ENCODE data around the gene CLSTN3. TPM values are rescaled to one million over a fixed set of nuclear protein-coding genes. Genes with fewer than 3 reads are reported as not detected.
A peak's percentile ranks its signal among the peaks of the same experiment; 100 is the strongest.
"Not testable (repeated sequence)": the region's sequence is repeated elsewhere in the genome, so short reads cannot be mapped to it uniquely, and the experiment has no call there.

Gene CLSTN3
- total and polyA plus RNA-seq, 2 donors = 16.5 to 25.3 TPM

DNA sequence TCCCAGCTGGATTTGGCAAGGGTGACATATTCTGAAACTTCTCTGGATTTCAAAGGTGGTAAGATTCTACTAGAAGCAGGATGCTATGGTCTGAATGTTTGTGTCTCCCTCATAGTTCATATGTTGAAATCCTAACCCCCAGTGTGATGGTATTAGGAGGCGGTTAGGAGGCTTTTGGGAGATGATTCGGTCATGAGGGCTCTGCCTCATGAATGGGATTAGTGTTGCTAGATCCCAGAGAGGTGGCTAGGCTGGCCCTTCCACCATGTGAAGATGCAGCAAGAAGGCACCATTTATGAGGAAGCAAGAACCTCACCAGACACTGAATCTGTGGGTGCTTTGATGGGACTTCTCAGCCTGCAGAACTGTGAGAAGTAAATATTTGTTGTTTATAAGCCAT lies 48.3 kb downstream of the CLSTN3 start:
- no peak overlapping the region for H3K4me3 ChIP-seq (ENCODE audit: low read length in 2 of 2)
- no peaks in the 10 kb centered on the region for H3K4me1 ChIP-seq (ENCODE audit: control insufficient read depth in 2 of 2, insufficient read depth in 2 of 2, low read length in 2 of 2)
- 98% methylated on average over 2 of the region's 2 CpGs for WGBS

DNA sequence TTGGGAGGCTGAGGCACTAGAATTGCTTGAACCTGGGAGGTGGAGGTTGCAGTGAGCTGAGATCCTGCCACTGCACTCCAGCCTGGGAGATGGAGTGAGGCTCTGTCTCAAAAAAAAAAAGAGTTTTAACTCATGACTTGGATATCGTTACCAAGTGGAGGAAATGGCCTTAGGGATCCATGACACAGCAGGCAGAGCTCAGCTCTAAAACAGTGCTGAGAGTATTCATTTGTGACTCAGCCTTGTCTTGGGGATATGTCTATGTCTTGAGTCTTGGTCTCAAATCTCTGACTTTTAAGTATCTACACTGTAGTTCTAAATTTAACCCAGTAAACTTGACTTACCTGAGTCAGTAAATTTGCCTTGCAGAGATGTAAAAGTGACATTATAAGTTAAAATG lies 50.5 kb downstream of the CLSTN3 start:
- no peak overlapping the region for H3K27ac ChIP-seq (ENCODE audit: low read depth in 1 of 2, low read length in 1 of 2)
- WGBS = 95% methylated on average over 1 of the region's 1 CpG

More for the DNA sequence above, 48.3 kb downstream of the CLSTN3 start:
- Histone ChIP-seq H3K27ac (ENCODE audit: low read depth in 1 of 2, low read length in 1 of 2) (no peak overlapping the region), H3K27me3 (ENCODE audit: control insufficient read depth in 2 of 2, insufficient read depth in 1 of 2, low read length in 1 of 2) (no peaks in the 10 kb centered on the region), H3K36me3 (ENCODE audit: control insufficient read depth in 2 of 2, insufficient read depth in 2 of 2, low read length in 1 of 2) (no peaks in the 10 kb centered on the region), H3K9me3 (ENCODE audit: control insufficient read depth in 2 of 2, insufficient read depth in 1 of 2, low read length in 1 of 2) (no peaks in the 10 kb centered on the region)
- DNase-seq (ENCODE audit: low read depth in 6 of 9, low spot score in 9 of 9) = no peak

GRCh38 chr12:7186058-7186457 lies 55.9 kb downstream of the CLSTN3 start:
- not testable (repeated sequence) for H3K27me3 ChIP-seq (ENCODE audit: control insufficient read depth in 2 of 2, insufficient read depth in 1 of 2, low read length in 1 of 2); H3K9me3 ChIP-seq (ENCODE audit: control insufficient read depth in 2 of 2, insufficient read depth in 1 of 2, low read length in 1 of 2); H3K36me3 ChIP-seq (ENCODE audit: control insufficient read depth in 2 of 2, insufficient read depth in 2 of 2, low read length in 1 of 2); H3K4me3 ChIP-seq (ENCODE audit: low read length in 2 of 2); DNase-seq (ENCODE audit: low read depth in 6 of 9, low spot score in 9 of 9); H3K27ac ChIP-seq (ENCODE audit: low read depth in 1 of 2, low read length in 1 of 2)
- H3K4me1 ChIP-seq (ENCODE audit: control insufficient read depth in 2 of 2, insufficient read depth in 2 of 2, low read length in 2 of 2) = peaks cover 11 to 21% of the 10 kb centered on the region in 2 donors
- 49% methylated on average over 2 of the region's 2 CpGs for WGBS

More for the DNA sequence above, 50.5 kb downstream of the CLSTN3 start:
- DNase-seq (ENCODE audit: low read depth in 6 of 9, low spot score in 9 of 9) = no peak
- H3K9me3 ChIP-seq (ENCODE audit: control insufficient read depth in 2 of 2, insufficient read depth in 1 of 2, low read length in 1 of 2) = no peaks in the 10 kb centered on the region
- no peaks in the 10 kb centered on the region for H3K36me3 ChIP-seq (ENCODE audit: control insufficient read depth in 2 of 2, insufficient read depth in 2 of 2, low read length in 1 of 2)
- no peak overlapping the region for H3K4me3 ChIP-seq (ENCODE audit: low read length in 2 of 2)
- H3K4me1 ChIP-seq (ENCODE audit: control insufficient read depth in 2 of 2, insufficient read depth in 2 of 2, low read length in 2 of 2) = peaks cover 0 to under 1% of the 10 kb centered on the region in 2 donors
- no peaks in the 10 kb centered on the region for H3K27me3 ChIP-seq (ENCODE audit: control insufficient read depth in 2 of 2, insufficient read depth in 1 of 2, low read length in 1 of 2)

GRCh38 chr12:7188562-7189397 lies 58.6 kb downstream of the CLSTN3 start:
- Histone ChIP-seq H3K27ac (ENCODE audit: low read depth in 1 of 2, low read length in 1 of 2) (peak overlapping the region; percentile 87 to 95), H3K27me3 (ENCODE audit: control insufficient read depth in 2 of 2, insufficient read depth in 1 of 2, low read length in 1 of 2) (no peaks in the 10 kb centered on the region), H3K36me3 (ENCODE audit: control insufficient read depth in 2 of 2, insufficient read depth in 2 of 2, low read length in 1 of 2) (peaks cover 0 to 27% of the 10 kb centered on the region in 2 donors), H3K4me3 (ENCODE audit: low read length in 2 of 2) (peak overlapping the region; percentile 57 to 62), H3K9me3 (ENCODE audit: control insufficient read depth in 2 of 2, insufficient read depth in 1 of 2, low read length in 1 of 2) (no peaks in the 10 kb centered on the region), H3K4me1 (ENCODE audit: control insufficient read depth in 2 of 2, insufficient read depth in 2 of 2, low read length in 2 of 2) (peaks cover 23 to 36% of the 10 kb centered on the region in 2 donors)
- WGBS = 6% methylated on average over 21 of the region's 21 CpGs
- DNase-seq (ENCODE audit: low read depth in 6 of 9, low spot score in 9 of 9) = peak in 6 of 9 donors; percentile 34 to 76 (median 55)

GRCh38 chr12:7189398-7190267 lies 59.5 kb downstream of the CLSTN3 start, which contains the start of gene PEX5:
TSS of gene PEX5 (plus strand) at chr12:7189686. CDS start at chr12:7190378, 692 bp downstream.
- WGBS = under 1% methylated on average over 68 of the region's 68 CpGs
- H3K4me1 ChIP-seq (ENCODE audit: control insufficient read depth in 2 of 2, insufficient read depth in 2 of 2, low read length in 2 of 2) = peaks cover 23 to 36% of the 10 kb centered on the region in 2 donors
- peak; percentile 76 to 97 (median 90) for DNase-seq (ENCODE audit: low read depth in 6 of 9, low spot score in 9 of 9)
- H3K9me3 ChIP-seq (ENCODE audit: control insufficient read depth in 2 of 2, insufficient read depth in 1 of 2, low read length in 1 of 2) = no peaks in the 10 kb centered on the region
- peak within 1 kb of the TSS; percentile 87 to 95 for H3K27ac ChIP-seq (ENCODE audit: low read depth in 1 of 2, low read length in 1 of 2)
- H3K4me3 ChIP-seq (ENCODE audit: low read length in 2 of 2) = peak within 1 kb of the TSS; percentile 62 to 91
- H3K36me3 ChIP-seq (ENCODE audit: control insufficient read depth in 2 of 2, insufficient read depth in 2 of 2, low read length in 1 of 2) = peaks cover 0 to 30% of the 10 kb centered on the region in 2 donors
- H3K27me3 ChIP-seq (ENCODE audit: control insufficient read depth in 2 of 2, insufficient read depth in 1 of 2, low read length in 1 of 2) = no peaks in the 10 kb centered on the region

GRCh38 chr12:7190268-7191055 lies 60.3 kb downstream of the CLSTN3 start:
- peak in 8 of 9 donors; percentile 37 to 81 (median 62) for DNase-seq (ENCODE audit: low read depth in 6 of 9, low spot score in 9 of 9)
- Histone ChIP-seq H3K9me3 (ENCODE audit: control insufficient read depth in 2 of 2, insufficient read depth in 1 of 2, low read length in 1 of 2) (no peaks in the 10 kb centered on the region), H3K27ac (ENCODE audit: low read depth in 1 of 2, low read length in 1 of 2) (peak overlapping the region; percentile 85 to 87), H3K36me3 (ENCODE audit: control insufficient read depth in 2 of 2, insufficient read depth in 2 of 2, low read length in 1 of 2) (peaks cover 5 to 38% of the 10 kb centered on the region in 2 donors), H3K4me3 (ENCODE audit: low read length in 2 of 2) (peak overlapping the region; percentile 62 to 91), H3K4me1 (ENCODE audit: control insufficient read depth in 2 of 2, insufficient read depth in 2 of 2, low read length in 2 of 2) (peaks cover 23 to 38% of the 10 kb centered on the region in 2 donors), H3K27me3 (ENCODE audit: control insufficient read depth in 2 of 2, insufficient read depth in 1 of 2, low read length in 1 of 2) (no peaks in the 10 kb centered on the region)
- WGBS = 25% methylated on average over 17 of the region's 17 CpGs

DNA sequence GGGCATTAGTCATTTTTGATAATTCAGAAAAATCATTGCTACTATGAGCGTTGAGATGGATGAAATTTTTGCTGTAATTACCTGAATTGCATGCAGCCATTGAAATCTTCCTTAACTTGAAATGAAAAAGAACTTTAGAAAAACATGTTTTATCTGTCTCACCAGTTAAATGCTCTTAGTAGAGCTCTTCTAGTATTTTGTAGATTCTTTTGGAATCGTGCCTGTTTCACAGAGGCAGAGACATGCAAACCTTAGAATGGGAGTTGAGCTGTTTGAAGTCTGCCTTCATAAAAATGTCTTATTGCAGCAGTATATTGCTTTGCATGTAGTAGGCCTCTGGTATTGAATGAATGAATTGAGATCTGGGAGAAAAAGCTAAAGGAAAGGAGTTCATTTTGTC lies 63.5 kb downstream of the CLSTN3 start:
- peaks cover 21 to 27% of the 10 kb centered on the region in 2 donors for H3K4me1 ChIP-seq (ENCODE audit: control insufficient read depth in 2 of 2, insufficient read depth in 2 of 2, low read length in 2 of 2)
- H3K4me3 ChIP-seq (ENCODE audit: low read length in 2 of 2) = no peak overlapping the region
- 84% methylated on average over 2 of the region's 2 CpGs for WGBS
- H3K27ac ChIP-seq (ENCODE audit: low read depth in 1 of 2, low read length in 1 of 2) = peak overlapping the region in 1 of 2 donors; percentile 10
- peaks cover 9 to 54% of the 10 kb centered on the region in 2 donors for H3K36me3 ChIP-seq (ENCODE audit: control insufficient read depth in 2 of 2, insufficient read depth in 2 of 2, low read length in 1 of 2)
- no peaks in the 10 kb centered on the region for H3K9me3 ChIP-seq (ENCODE audit: control insufficient read depth in 2 of 2, insufficient read depth in 1 of 2, low read length in 1 of 2)
- DNase-seq (ENCODE audit: low read depth in 6 of 9, low spot score in 9 of 9) = no peak
- no peaks in the 10 kb centered on the region for H3K27me3 ChIP-seq (ENCODE audit: control insufficient read depth in 2 of 2, insufficient read depth in 1 of 2, low read length in 1 of 2)

DNA sequence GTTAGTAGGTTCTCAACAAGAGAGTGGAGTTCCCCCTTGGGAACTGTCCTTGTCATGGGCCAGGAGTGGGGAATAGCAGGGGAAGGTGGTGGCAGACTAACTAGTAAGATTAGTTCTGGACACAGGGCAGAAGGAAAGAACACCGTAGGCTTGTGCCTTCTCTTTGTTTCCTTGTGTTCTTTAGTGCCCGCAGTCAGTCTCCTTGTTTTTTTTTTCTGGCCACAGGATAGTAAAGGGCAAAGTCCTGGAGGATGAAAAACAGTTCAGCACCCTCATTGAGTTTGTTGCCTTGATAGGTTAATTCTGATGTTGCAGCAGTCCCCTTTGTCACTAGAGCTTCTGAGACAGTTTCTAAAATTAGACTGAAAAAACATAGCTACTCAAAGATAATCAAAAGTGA lies 67.7 kb downstream of the CLSTN3 start:
- Histone ChIP-seq H3K4me3 (ENCODE audit: low read length in 2 of 2) (no peak overlapping the region), H3K27ac (ENCODE audit: low read depth in 1 of 2, low read length in 1 of 2) (no peak overlapping the region), H3K4me1 (ENCODE audit: control insufficient read depth in 2 of 2, insufficient read depth in 2 of 2, low read length in 2 of 2) (peaks cover 0 to 6% of the 10 kb centered on the region in 2 donors), H3K36me3 (ENCODE audit: control insufficient read depth in 2 of 2, insufficient read depth in 2 of 2, low read length in 1 of 2) (peaks cover 34 to 59% of the 10 kb centered on the region in 2 donors), H3K9me3 (ENCODE audit: control insufficient read depth in 2 of 2, insufficient read depth in 1 of 2, low read length in 1 of 2) (peaks cover 0 to 3% of the 10 kb centered on the region in 2 donors), H3K27me3 (ENCODE audit: control insufficient read depth in 2 of 2, insufficient read depth in 1 of 2, low read length in 1 of 2) (no peaks in the 10 kb centered on the region)
- WGBS = 98% methylated on average over 2 of the region's 2 CpGs
- no peak for DNase-seq (ENCODE audit: low read depth in 6 of 9, low spot score in 9 of 9)
